SU-DHL-6 (cell line): ENCODE results near the gene TBL2.

Source experiments
- H2AFZ ChIP-seq: fragments of 200-600 bp; sonication (generic); 2 replicates; pipeline ENCODE4 v1.6.1; 2014; ENCODE audit warnings: low read depth, mild to moderate bottlenecking, moderate library complexity, mixed read lengths, antibody characterized with exemption, low read length; ENCODE audit not compliant: severe bottlenecking
- H3F3A ChIP-seq: fragments of 200-600 bp; shearing (Covaris generic); 2 replicates; pipeline ENCODE4 v1.6.0; 2016; ENCODE audit warnings: antibody characterized with exemption, mild to moderate bottlenecking; ENCODE audit not compliant: insufficient read depth
- H3K27ac ChIP-seq: fragments of 200-600 bp; sonication (generic); 2 replicates; pipeline ENCODE4 v1.5.1; 2016; ENCODE audit warnings: low read depth, mild to moderate bottlenecking, low read length, moderate library complexity, mixed read lengths
- H3K27me3 ChIP-seq: fragments of 200-600 bp; sonication (generic), shearing (Covaris generic); 2 replicates; pipeline ENCODE4 v1.6.0; 2014; ENCODE audit warnings: mild to moderate bottlenecking, low read length
- H3K36me3 ChIP-seq: fragments of 200-600 bp; sonication (generic); 2 replicates; pipeline ENCODE4 v1.6.1; 2014; ENCODE audit warnings: mild to moderate bottlenecking, low read length, mixed read lengths
- H3K4me2 ChIP-seq: fragments of 300-600, 200-600 bp; shearing (Covaris generic), sonication (generic); 2 replicates; pipeline ENCODE4 v1.6.0; 2014; ENCODE audit warnings: low read length, low read depth, mild to moderate bottlenecking; ENCODE audit not compliant: poor library complexity, severe bottlenecking
- H3K4me3 ChIP-seq: fragments of 200-600 bp; sonication (generic); 2 replicates; pipeline ENCODE4 v1.5.1; 2014; ENCODE audit warnings: antibody characterized with exemption, low read length, mild to moderate bottlenecking, mixed read lengths; ENCODE audit not compliant: insufficient read depth, poor library complexity, severe bottlenecking
- H3K79me2 ChIP-seq: fragments of 200-600 bp; sonication (generic); 2 replicates; pipeline ENCODE4 v1.6.1; 2014; ENCODE audit warnings: mild to moderate bottlenecking, low read length, moderate library complexity; ENCODE audit not compliant: insufficient read depth
- H3K9ac ChIP-seq: fragments of 200-600 bp; sonication (generic); 2 replicates; pipeline ENCODE4 v1.7.0; 2014; ENCODE audit warnings: mild to moderate bottlenecking, low read length
- H3K9me2 ChIP-seq: fragments of 200-600 bp; sonication (generic); replicated peaks from 2 replicates; pipeline ENCODE4 v1.6.1; 2014; ENCODE audit warnings: low read length; ENCODE audit not compliant: insufficient read depth
- H3K9me3 ChIP-seq: fragments of 200-600 bp; sonication (generic); 2 replicates; pipeline ENCODE4 v1.6.1; 2014; ENCODE audit warnings: low read length, mixed read lengths; ENCODE audit not compliant: insufficient read depth
- H4K20me1 ChIP-seq: fragments of 200-600 bp; sonication (generic); 2 replicates; pipeline ENCODE4 v1.6.1; 2014; ENCODE audit warnings: low read depth, mild to moderate bottlenecking, antibody characterized with exemption, low read length, moderate library complexity, mixed read lengths
- EZH2phosphoT487 ChIP-seq: fragments of 200-600 bp; sonication (generic), shearing (Covaris generic); conservative IDR thresholded peaks from 2 replicates; pipeline ENCODE4 v1.6.1; 2018; ENCODE audit warnings: mild to moderate bottlenecking, antibody characterized with exemption, low read length, moderate library complexity, mixed read lengths
- TF ChIP-seq, protein P1 (sequence below): fragments of 200-600 bp; sonication (generic); IDR thresholded peaks from one replicate; pipeline ENCODE4 v1.5.1; 2017; ENCODE audit warnings: antibody characterized with exemption, mild to moderate bottlenecking, low read length, moderate library complexity; ENCODE audit not compliant: insufficient read depth, poor library complexity, severe bottlenecking

The TBL2 gene

DNA sequence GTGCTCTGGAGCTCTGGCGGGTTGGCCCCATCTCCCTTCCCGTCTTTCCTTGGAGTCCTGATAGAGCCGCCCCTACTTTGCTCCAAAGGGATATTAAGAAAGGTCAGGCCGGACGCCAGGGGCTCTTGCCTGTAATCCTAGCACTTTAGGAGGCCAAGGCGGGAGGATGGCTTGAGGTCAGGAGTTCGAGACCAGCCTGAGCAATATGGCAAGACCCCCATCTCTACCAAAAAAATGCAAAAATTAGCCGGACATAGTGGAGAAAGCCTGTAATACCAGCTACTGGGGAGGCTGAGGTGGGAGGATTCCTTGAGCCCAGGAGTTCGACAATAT is 46.3 kb upstream of the TBL2 start:
- H3K27me3 ChIP-seq, result no peaks in the 10 kb centered on the region
- H3F3A ChIP-seq, result no peaks in the 10 kb centered on the region
- H3K79me2 ChIP-seq, result no peaks in the 10 kb centered on the region
- H3K27ac ChIP-seq, result no peak overlapping the region
- no peaks in the 10 kb centered on the region for H3K9me2 ChIP-seq
- H3K9me3 ChIP-seq, result no peaks in the 10 kb centered on the region
- H3K9ac ChIP-seq, result no peak overlapping the region
- no peak for TF ChIP-seq EZH2phosphoT487
- TF ChIP-seq, protein P1, sequence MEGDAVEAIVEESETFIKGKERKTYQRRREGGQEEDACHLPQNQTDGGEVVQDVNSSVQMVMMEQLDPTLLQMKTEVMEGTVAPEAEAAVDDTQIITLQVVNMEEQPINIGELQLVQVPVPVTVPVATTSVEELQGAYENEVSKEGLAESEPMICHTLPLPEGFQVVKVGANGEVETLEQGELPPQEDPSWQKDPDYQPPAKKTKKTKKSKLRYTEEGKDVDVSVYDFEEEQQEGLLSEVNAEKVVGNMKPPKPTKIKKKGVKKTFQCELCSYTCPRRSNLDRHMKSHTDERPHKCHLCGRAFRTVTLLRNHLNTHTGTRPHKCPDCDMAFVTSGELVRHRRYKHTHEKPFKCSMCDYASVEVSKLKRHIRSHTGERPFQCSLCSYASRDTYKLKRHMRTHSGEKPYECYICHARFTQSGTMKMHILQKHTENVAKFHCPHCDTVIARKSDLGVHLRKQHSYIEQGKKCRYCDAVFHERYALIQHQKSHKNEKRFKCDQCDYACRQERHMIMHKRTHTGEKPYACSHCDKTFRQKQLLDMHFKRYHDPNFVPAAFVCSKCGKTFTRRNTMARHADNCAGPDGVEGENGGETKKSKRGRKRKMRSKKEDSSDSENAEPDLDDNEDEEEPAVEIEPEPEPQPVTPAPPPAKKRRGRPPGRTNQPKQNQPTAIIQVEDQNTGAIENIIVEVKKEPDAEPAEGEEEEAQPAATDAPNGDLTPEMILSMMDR, result no peak
- no peak overlapping the region for H2AFZ ChIP-seq
- H3K4me2 ChIP-seq, result no peak overlapping the region
- no peaks in the 10 kb centered on the region for H4K20me1 ChIP-seq
- H3K4me3 ChIP-seq, result no peak overlapping the region
- H3K36me3 ChIP-seq, result no peaks in the 10 kb centered on the region

DNA sequence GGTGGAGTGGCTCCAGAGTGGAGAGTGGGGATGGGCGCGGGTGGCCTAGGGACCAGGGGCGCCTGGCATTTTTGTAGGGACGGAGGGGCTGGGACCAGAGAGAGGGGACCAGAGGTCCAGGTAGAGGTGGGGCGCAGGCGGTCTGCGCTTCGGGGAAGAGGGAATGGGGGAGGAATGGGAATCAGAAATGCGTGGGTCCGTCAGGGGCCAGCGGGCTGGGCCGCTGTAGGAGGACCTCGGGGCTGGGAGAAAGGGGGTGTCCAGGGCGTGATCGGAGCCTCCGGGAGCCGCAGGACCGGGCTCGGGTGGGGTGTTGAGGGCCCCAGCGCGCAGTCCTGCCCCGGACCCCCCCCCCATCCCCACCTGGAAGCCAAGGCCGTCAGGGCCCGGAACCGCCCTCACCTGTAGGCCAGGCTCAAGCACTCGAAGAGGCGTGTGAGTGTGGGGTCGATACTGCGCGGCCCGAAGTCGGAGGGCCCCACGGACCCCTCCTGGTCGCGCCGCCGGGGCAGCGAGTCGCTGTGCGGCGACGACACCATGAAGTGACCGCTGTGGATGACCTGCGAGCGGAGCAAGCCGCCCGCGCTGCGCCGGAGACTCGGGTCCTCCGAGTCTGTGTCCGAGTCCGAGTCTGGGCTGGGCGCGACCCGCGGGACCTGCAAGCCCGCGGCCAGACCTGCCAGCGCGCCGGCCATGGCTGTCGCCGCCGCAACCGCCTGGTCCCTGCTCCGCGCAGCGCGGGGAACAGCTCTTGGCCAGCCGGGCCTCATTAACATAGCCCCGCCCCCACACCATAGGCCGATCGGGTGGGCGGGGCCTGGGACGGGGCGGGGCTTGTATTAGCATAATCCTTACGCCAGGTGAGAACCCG is 45.7 kb upstream of the TBL2 start, which contains the start of gene MLXIPL:
Gene MLXIPL (minus strand): TSS at position 725 of the 871 bp plus-strand sequence. CDS start 30 bp downstream, at position 695.
- H4K20me1 ChIP-seq, result no peaks in the 10 kb centered on the region
- no peaks in the 10 kb centered on the region for H3K79me2 ChIP-seq
- no peaks in the 10 kb centered on the region for H3F3A ChIP-seq
- H3K4me3 ChIP-seq, result no peak within 1 kb of the TSS
- H3K4me2 ChIP-seq, result no peak within 1 kb of the TSS
- H3K9ac ChIP-seq, result no peak within 1 kb of the TSS
- H3K27me3 ChIP-seq, result no peaks in the 10 kb centered on the region
- H3K9me2 ChIP-seq, result no peaks in the 10 kb centered on the region
- H2AFZ ChIP-seq, result no peak within 1 kb of the TSS
- no peaks in the 10 kb centered on the region for H3K9me3 ChIP-seq
- H3K36me3 ChIP-seq, result no peaks in the 10 kb centered on the region
- TF ChIP-seq EZH2phosphoT487, result no peak
- TF ChIP-seq, protein P1, result no peak
- H3K27ac ChIP-seq, result no peak within 1 kb of the TSS

DNA sequence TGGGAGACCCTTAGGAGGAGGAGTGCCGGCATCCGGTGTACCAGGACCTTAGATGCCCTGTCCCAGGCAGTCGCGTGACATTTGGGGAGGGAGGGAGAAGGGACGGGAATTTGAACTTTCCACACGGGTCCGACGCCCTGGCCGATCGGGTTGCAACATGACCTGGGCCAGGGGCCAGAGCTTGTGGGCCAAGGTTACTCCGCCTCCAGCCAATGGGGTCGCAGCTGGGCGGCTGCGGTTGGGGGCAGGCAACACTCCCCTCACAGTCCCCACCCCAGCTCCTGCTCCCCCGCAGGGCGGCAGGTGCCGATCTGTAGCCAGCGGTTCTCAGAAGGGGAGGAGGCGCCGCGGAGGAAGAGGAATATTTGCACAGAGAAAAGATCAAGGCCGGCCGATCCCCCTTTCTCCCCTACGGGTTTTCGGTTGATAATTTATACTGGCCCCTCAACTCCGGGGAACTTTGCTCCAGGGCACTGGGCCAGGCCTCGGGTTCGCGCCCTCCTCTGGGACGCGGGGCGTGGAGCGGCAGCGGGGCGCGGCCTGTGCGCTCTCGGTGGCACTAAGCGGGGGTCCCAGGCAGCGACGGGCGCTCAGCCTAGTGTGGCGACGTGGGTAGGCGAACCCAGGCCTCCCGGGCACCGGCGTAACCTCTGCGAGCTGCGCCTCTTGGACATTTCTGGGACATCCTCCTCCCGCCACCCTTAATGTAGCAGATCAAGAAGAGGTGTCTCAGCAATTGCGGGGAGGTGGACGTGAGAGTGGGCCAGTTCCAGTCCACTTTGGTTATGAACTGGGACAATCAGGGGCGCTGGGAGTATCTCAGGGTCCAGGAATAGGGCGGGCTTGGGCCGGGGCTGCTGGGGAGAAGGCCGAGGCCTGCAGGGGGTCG is 44.8 kb upstream of the TBL2 start:
- Histone ChIP-seq H3K79me2 (no peaks in the 10 kb centered on the region), H3K27ac (no peak overlapping the region), H3F3A (no peaks in the 10 kb centered on the region), H3K9ac (no peak overlapping the region), H3K9me3 (no peaks in the 10 kb centered on the region), H3K36me3 (no peaks in the 10 kb centered on the region), H3K4me2 (no peak overlapping the region), H4K20me1 (no peaks in the 10 kb centered on the region), H3K4me3 (no peak overlapping the region), H3K27me3 (no peaks in the 10 kb centered on the region), H2AFZ (no peak overlapping the region), H3K9me2 (no peaks in the 10 kb centered on the region)
- TF ChIP-seq, protein P1, result no peak
- TF ChIP-seq EZH2phosphoT487, result no peak
